ENCODE measurements around the gene HSPB2.

DNA sequence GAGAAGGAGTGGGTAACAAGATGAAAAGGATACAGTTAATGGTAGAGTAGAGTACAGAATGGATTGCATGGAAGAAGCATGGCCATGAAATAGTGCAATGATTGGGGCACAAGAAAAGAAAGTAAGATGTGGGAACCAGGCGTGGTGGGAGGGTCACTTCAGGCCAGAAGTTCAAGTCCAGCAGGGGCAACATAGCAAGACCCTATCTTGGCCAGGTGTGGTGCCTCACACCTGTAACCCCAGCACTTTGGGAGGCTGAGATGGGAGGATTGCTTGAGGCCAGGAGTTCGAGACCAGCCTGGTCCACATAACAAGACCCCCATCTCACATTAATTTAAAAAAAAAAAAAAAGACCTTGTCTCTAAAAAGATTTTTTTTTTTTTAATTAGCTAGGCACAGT lies 4.8 kb downstream of the HSPB2 start:
- TF ChIP-seq, protein P1, sequence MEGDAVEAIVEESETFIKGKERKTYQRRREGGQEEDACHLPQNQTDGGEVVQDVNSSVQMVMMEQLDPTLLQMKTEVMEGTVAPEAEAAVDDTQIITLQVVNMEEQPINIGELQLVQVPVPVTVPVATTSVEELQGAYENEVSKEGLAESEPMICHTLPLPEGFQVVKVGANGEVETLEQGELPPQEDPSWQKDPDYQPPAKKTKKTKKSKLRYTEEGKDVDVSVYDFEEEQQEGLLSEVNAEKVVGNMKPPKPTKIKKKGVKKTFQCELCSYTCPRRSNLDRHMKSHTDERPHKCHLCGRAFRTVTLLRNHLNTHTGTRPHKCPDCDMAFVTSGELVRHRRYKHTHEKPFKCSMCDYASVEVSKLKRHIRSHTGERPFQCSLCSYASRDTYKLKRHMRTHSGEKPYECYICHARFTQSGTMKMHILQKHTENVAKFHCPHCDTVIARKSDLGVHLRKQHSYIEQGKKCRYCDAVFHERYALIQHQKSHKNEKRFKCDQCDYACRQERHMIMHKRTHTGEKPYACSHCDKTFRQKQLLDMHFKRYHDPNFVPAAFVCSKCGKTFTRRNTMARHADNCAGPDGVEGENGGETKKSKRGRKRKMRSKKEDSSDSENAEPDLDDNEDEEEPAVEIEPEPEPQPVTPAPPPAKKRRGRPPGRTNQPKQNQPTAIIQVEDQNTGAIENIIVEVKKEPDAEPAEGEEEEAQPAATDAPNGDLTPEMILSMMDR (conservative IDR thresholded peaks at IDR 0.05; ENCODE audit: low read depth, low read length), result no peak
- TF ChIP-seq SMC3 (IDR thresholded peaks at IDR 0.05; ENCODE audit: low read depth, low read length) (no peak), CHD1 (IDR thresholded peaks at IDR 0.05; ENCODE audit: low read depth, low read length) (no peak), RAD21 (IDR thresholded peaks at IDR 0.05; ENCODE audit: low read length) (no peak), CEBPB (IDR thresholded peaks at IDR 0.05; ENCODE audit: low read depth, low read length) (no peak), MAZ (IDR thresholded peaks at IDR 0.05; ENCODE audit: borderline replicate concordance, low read depth, low read length) (no peak), RFX5 (IDR thresholded peaks at IDR 0.05; ENCODE audit: low read depth, low read length) (no peak), POLR2A (IDR thresholded peaks at IDR 0.05; ENCODE audit: low read depth, low read length) (no peak), RCOR1 (IDR thresholded peaks at IDR 0.05; ENCODE audit: insufficient replicate concordance, low read length) (no peak), BHLHE40 (IDR thresholded peaks at IDR 0.05; ENCODE audit: low read depth, low read length) (no peak), MAFK (IDR thresholded peaks at IDR 0.05; ENCODE audit: low read depth, low read length) (no peak), MXI1 (IDR thresholded peaks at IDR 0.05; ENCODE audit: borderline replicate concordance, low read depth, low read length) (no peak)
- TF ChIP-seq, protein P2, sequence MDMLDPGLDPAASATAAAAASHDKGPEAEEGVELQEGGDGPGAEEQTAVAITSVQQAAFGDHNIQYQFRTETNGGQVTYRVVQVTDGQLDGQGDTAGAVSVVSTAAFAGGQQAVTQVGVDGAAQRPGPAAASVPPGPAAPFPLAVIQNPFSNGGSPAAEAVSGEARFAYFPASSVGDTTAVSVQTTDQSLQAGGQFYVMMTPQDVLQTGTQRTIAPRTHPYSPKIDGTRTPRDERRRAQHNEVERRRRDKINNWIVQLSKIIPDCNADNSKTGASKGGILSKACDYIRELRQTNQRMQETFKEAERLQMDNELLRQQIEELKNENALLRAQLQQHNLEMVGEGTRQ (IDR thresholded peaks at IDR 0.05; ENCODE audit: low read depth, low read length), result no peak
- TF ChIP-seq, protein P3, sequence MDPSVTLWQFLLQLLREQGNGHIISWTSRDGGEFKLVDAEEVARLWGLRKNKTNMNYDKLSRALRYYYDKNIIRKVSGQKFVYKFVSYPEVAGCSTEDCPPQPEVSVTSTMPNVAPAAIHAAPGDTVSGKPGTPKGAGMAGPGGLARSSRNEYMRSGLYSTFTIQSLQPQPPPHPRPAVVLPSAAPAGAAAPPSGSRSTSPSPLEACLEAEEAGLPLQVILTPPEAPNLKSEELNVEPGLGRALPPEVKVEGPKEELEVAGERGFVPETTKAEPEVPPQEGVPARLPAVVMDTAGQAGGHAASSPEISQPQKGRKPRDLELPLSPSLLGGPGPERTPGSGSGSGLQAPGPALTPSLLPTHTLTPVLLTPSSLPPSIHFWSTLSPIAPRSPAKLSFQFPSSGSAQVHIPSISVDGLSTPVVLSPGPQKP (IDR thresholded peaks at IDR 0.05; ENCODE audit: borderline replicate concordance, low read depth, low read length), result no peak

Measured in IMR-90 (cell line).